Esophagus (tissue), 2 donors: ENCODE data around the gene USP31. TPM values are rescaled to one million over a fixed set of nuclear protein-coding genes. Genes with fewer than 3 reads are reported as not detected.

Experiments used
- H3K27ac ChIP-seq, 2 donors: one replicate each; pipeline ENCODE4 v1.5.1; 2013; ENCODE audit warnings: low read depth in 2 of 2, mild to moderate bottlenecking in 2 of 2, inconsistent platforms in 1 of 2, low read length in 1 of 2, moderate library complexity in 1 of 2
- H3K27me3 ChIP-seq, 2 donors: one replicate each; pipeline ENCODE4 v1.6.1; 2013; ENCODE audit warnings: low read length in 2 of 2, control low read depth in 1 of 2, mild to moderate bottlenecking in 1 of 2; ENCODE audit not compliant: insufficient read depth in 2 of 2, control insufficient read depth in 1 of 2
- H3K36me3 ChIP-seq, 2 donors: one replicate each; pipeline ENCODE4 v1.6.1; 2013; ENCODE audit warnings: low read length in 1 of 2; ENCODE audit not compliant: control insufficient read depth in 2 of 2, insufficient read depth in 2 of 2
- H3K4me1 ChIP-seq, 2 donors: one replicate each; pipeline ENCODE4 v1.6.1; 2013; ENCODE audit warnings: low read length in 1 of 2; ENCODE audit not compliant: control insufficient read depth in 2 of 2, insufficient read depth in 2 of 2
- H3K4me3 ChIP-seq, 2 donors: one replicate each; pipeline ENCODE4 v1.5.1; 2013; ENCODE audit warnings: low read length in 2 of 2, mild to moderate bottlenecking in 2 of 2, low read depth in 1 of 2, moderate library complexity in 1 of 2
- H3K9me3 ChIP-seq, 2 donors: one replicate each; pipeline ENCODE4 v1.6.1; 2013; ENCODE audit warnings: mild to moderate bottlenecking in 2 of 2, low read depth in 1 of 2, low read length in 1 of 2, moderate library complexity in 1 of 2; ENCODE audit not compliant: control insufficient read depth in 2 of 2, insufficient read depth in 1 of 2
- WGBS, 2 donors: extraction: QIAGEN DNeasy Blood & Tissue Kit; methylation state at CpG; one replicate each; pipeline ENCODE4 v1.1.7; 2013; 5-methylcytosine and 5-hydroxymethylcytosine counted together
- polyA plus RNA-seq, 2 donors: library from polyadenylated mRNA; stranded (reverse); fragments of 200-250 nt; gene quantifications; one replicate each; pipeline ENCODE4 v1.2.3, GENCODE V29; 2013
- donor health status: healthy with polysubstance abuse.
- donor health status: Bipolar disorder and iron deficiency.

USP31 gene
- polyA plus RNA-seq, 2 donors, result 3.3 to 6.5 TPM

- H3K4me1 ChIP-seq, result no peaks in the 10 kb centered on the region
- H3K27ac ChIP-seq, result no peak overlapping the region
- H3K27me3 ChIP-seq, result no peaks in the 10 kb centered on the region
- no peak overlapping the region for H3K4me3 ChIP-seq
- no peaks in the 10 kb centered on the region for H3K9me3 ChIP-seq
- H3K36me3 ChIP-seq, result peaks cover 17 to 19% of the 10 kb centered on the region in 2 donors
- WGBS, 2 donors, result 76 to 77% methylated on average over 9 of the region's 9 CpGs
These were observed 84.6 kb downstream of the USP31 start for GRCh38 chr16:23064639-23065038.

GRCh38 chr16:23062524-23062923 is 86.7 kb downstream of the USP31 start:
- Histone ChIP-seq H3K4me3 (no peak overlapping the region), H3K27ac (no peak overlapping the region), H3K27me3 (no peaks in the 10 kb centered on the region), H3K9me3 (no peaks in the 10 kb centered on the region), H3K4me1 (no peaks in the 10 kb centered on the region), H3K36me3 (peaks cover 0 to 4% of the 10 kb centered on the region in 2 donors)
- 80 to 84% methylated on average over 5 of the region's 5 CpGs for whole genome bisulfite sequencing, 2 donors

- no peaks in the 10 kb centered on the region for H3K9me3 ChIP-seq
- H3K4me3 ChIP-seq, result no peak overlapping the region
- H3K4me1 ChIP-seq, result no peaks in the 10 kb centered on the region
- no peak overlapping the region for H3K27ac ChIP-seq
- no peaks in the 10 kb centered on the region for H3K27me3 ChIP-seq
- peaks cover 0 to under 1% of the 10 kb centered on the region in 2 donors for H3K36me3 ChIP-seq
- WGBS, 2 donors, result 58 to 69% methylated on average over 7 of the region's 7 CpGs
These were observed 87.6 kb downstream of the USP31 start for GRCh38 chr16:23061669-23062068.

GRCh38 chr16:23060458-23061320 is 88.6 kb downstream of the USP31 start:
- Histone ChIP-seq H3K4me1 (no peaks in the 10 kb centered on the region), H3K27me3 (no peaks in the 10 kb centered on the region), H3K4me3 (no peak overlapping the region), H3K36me3 (no peaks in the 10 kb centered on the region), H3K27ac (no peak overlapping the region), H3K9me3 (no peaks in the 10 kb centered on the region)
- 24 to 27% methylated on average over 9 of the region's 9 CpGs for WGBS, 2 donors

GRCh38 chr16:23059433-23059832 is 89.8 kb downstream of the USP31 start:
- Histone ChIP-seq H3K27ac (no peak overlapping the region), H3K36me3 (no peaks in the 10 kb centered on the region), H3K4me1 (no peaks in the 10 kb centered on the region), H3K9me3 (no peaks in the 10 kb centered on the region), H3K4me3 (no peak overlapping the region), H3K27me3 (no peaks in the 10 kb centered on the region)
- 50 to 51% methylated on average over 5 of the region's 5 CpGs for WGBS, 2 donors

- H3K4me1 ChIP-seq, result no peaks in the 10 kb centered on the region
- H3K27me3 ChIP-seq, result no peaks in the 10 kb centered on the region
- WGBS, 2 donors, result 46 to 52% methylated on average over 4 of the region's 4 CpGs
- no peak overlapping the region for H3K27ac ChIP-seq
- no peaks in the 10 kb centered on the region for H3K9me3 ChIP-seq
- no peaks in the 10 kb centered on the region for H3K36me3 ChIP-seq
- no peak overlapping the region for H3K4me3 ChIP-seq
These were observed 90.7 kb downstream of the USP31 start for GRCh38 chr16:23058576-23058975.

- no peaks in the 10 kb centered on the region for H3K4me1 ChIP-seq
- H3K9me3 ChIP-seq, result no peaks in the 10 kb centered on the region
- 83 to 89% methylated on average over 1 of the region's 1 CpG for WGBS, 2 donors
- no peaks in the 10 kb centered on the region for H3K36me3 ChIP-seq
- H3K4me3 ChIP-seq, result no peak overlapping the region
- H3K27me3 ChIP-seq, result no peaks in the 10 kb centered on the region
- no peak overlapping the region for H3K27ac ChIP-seq
These were observed 92.1 kb downstream of the USP31 start for GRCh38 chr16:23057013-23057596.

- 84 to 92% methylated on average over 3 of the region's 3 CpGs for WGBS, 2 donors
- no peak overlapping the region for H3K27ac ChIP-seq
- no peaks in the 10 kb centered on the region for H3K9me3 ChIP-seq
- H3K27me3 ChIP-seq, result no peaks in the 10 kb centered on the region
- H3K4me3 ChIP-seq, result no peak overlapping the region
- no peaks in the 10 kb centered on the region for H3K4me1 ChIP-seq
- H3K36me3 ChIP-seq, result no peaks in the 10 kb centered on the region
These were observed 93.8 kb downstream of the USP31 start for GRCh38 chr16:23055481-23055880.

GRCh38 chr16:23052908-23053580 is 96.2 kb downstream of the USP31 start:
- no peak overlapping the region for H3K4me3 ChIP-seq
- 68 to 82% methylated on average over 4 of the region's 4 CpGs for WGBS, 2 donors
- H3K27ac ChIP-seq, result no peak overlapping the region
- H3K9me3 ChIP-seq, result no peaks in the 10 kb centered on the region
- H3K4me1 ChIP-seq, result no peaks in the 10 kb centered on the region
- H3K36me3 ChIP-seq, result no peaks in the 10 kb centered on the region
- no peaks in the 10 kb centered on the region for H3K27me3 ChIP-seq
